HS-27A (cell line): ENCODE data around the gene SERPINC1.
"Not testable (repeated sequence)": the region's sequence is repeated elsewhere in the genome, so short reads cannot be mapped to it uniquely, and the experiment has no call there.

Experiments
- DNase-seq: peaks from one replicate; pipeline ENCODE4 v3.0.0-alpha.2; 2012; ENCODE audit warnings: low read depth, missing footprints

SERPINC1 gene

GRCh38 chr1:173917149-173917548 is at the start of gene SERPINC1:
SERPINC1 (minus strand) TSS chr1:173917327; CDS start chr1:173917259, 68 bp downstream.
- no peak for DNase-seq

- not testable (repeated sequence) for DNase-seq
Observed at GRCh38 chr1:173965896-173966295, 48.8 kb upstream of the SERPINC1 start.

GRCh38 chr1:173963477-173963876 is 46.4 kb upstream of the SERPINC1 start:
- no peak for DNase-seq

DNA sequence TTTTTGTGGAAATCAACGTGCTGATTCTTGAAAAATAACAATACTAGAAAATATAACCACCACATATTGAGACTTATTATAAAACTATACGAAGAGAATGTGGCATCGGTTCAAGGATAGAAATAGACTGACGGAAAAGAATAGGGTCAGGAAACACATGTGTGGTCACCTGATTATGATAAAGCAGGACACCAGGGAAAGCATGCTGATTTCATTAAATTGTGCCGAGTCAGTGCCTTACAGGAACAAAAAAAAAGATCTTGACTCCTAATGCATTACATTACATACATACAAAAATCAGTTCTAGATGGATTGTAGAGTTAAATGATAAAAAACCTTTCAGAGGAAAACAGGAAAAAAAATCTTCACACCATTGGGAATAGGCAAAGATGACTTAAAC is 43.5 kb upstream of the SERPINC1 start:
- DNase-seq, result no peak

GRCh38 chr1:173954179-173954578 is 37.1 kb upstream of the SERPINC1 start:
- DNase-seq, result no peak

DNA sequence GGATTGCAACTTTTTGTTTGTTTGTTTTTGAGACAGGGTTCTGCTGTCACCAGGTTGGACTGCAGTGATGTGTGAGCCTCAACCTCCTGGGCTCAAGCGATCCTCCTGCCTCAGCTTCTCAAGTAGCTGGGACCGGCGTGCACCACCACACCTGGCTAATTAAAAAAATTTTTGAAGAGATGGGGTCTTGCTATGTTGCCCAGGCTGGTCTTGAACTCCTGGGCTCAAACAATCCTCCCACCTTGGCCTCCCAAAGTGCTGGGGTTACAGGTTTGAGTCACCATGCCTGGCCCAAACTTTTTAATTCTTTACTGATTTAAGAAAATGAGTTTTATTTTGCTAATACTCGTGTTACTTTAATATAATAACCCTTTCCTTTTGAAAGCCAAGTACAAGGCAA is 31.5 kb upstream of the SERPINC1 start:
- no peak for DNase-seq

DNA sequence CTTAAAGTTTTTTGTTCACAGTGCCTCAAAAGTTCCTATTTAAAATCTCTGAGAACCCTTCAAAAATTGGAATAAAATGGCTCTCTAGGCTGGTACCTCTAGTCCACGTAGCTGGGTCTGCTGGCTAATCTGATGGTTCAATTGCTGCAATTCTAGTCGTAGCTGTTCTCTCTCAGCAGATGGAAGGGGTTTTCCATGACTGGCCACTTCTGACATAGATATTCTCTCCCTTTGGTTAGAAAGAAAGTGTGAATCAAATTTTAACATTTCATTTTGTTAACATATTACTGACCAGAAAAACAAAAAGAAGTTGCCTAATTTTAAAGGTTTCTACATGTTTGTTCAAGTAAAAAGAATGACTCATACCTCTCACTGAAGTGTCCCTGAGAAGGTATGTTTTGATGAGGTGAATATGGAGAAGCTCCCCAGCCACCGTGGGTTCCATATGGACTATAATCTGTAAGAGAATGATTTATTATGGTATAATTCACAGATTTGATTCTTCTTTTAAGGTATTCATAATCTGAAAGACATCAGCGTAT is 29.3 kb upstream of the SERPINC1 start:
- no peak for DNase-seq

DNA sequence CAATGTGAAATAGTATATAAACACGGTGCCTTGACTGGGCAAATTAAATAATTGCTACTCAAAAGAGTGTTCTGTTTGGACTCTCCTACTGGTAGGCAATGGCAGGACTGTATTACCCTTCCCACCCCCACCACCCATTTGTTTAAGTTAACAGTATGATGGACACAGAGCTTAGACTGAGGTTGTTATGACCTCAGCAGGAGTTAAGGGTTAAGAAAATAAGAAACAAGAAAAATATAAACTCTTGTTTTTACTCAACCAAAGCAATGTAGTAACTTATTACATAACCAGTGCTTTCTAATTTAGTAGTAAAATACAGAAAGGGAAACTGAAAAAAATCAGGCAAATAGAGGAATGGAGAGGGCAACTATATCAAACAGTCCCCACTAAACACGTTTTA is 19.9 kb upstream of the SERPINC1 start:
- DNase-seq, result no peak

- no peak for DNase-seq
Observed at GRCh38 chr1:173934440-173934839, 17.3 kb upstream of the SERPINC1 start.

DNA sequence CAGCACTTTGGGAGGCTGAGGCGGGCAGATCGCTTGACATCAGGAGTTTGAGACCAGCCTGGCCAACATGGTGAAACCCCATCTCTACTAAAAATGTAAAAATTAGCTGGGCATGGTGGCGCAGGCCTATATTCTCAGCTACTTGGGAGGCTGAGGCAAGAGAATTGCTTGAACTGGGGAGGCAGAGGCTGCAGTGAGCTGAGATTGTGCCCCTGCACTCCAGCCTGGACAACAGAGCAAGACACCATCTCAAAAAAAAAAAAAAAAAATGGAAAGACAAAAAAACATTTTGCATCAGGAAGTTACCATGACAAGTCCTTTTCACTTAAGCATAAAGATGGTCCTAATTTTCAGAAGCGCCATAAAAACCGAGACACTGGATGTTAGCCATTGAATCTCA is 13.4 kb upstream of the SERPINC1 start:
- not testable (repeated sequence) for DNase-seq

DNA sequence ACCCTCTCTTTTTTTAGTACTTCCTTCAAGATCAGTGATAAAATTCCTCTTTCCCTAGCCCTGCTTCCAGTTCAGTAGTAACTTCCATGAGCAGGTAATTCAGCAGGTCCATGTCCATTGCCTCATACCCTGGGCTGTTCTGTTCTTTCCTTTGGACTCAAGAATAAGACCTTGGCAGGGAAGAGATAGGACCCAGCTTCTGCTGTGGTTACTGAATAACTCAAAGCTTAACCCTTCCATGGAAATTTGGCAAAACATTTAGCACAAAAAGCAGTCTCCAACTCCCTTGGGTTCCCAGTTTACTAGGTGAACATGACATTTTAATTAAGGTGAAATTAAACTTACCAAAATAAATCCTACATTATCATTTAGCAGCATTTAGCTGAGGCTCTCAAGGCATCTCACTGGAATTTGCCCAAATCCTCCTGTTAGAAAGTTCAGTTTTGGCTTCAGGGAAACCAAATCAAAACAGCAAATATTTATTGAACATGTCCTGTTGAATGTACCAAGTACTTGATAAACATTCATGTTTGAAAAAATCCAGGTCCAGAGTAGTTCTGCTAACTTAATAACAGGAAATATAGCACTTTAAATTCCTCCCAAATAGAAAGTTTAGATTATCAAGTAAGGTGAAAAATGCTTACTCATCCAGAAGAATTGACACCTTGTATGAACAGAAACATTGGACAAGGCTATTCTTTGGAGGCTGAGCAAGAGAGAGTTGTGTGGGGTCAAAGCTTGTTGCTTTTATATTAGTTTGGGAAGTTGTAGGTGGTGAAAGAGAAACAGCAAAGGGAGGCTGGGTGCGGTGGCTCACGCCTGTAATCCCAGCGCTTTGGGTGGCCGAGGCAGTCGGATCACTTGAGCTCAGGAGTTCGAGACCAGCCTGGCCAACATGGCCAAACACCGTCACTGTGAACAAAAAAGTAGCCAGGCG is 8.4 kb upstream of the SERPINC1 start:
- no peak for DNase-seq

- DNase-seq, result no peak
Observed at GRCh38 chr1:173920861-173921260, 3.7 kb upstream of the SERPINC1 start.

DNA sequence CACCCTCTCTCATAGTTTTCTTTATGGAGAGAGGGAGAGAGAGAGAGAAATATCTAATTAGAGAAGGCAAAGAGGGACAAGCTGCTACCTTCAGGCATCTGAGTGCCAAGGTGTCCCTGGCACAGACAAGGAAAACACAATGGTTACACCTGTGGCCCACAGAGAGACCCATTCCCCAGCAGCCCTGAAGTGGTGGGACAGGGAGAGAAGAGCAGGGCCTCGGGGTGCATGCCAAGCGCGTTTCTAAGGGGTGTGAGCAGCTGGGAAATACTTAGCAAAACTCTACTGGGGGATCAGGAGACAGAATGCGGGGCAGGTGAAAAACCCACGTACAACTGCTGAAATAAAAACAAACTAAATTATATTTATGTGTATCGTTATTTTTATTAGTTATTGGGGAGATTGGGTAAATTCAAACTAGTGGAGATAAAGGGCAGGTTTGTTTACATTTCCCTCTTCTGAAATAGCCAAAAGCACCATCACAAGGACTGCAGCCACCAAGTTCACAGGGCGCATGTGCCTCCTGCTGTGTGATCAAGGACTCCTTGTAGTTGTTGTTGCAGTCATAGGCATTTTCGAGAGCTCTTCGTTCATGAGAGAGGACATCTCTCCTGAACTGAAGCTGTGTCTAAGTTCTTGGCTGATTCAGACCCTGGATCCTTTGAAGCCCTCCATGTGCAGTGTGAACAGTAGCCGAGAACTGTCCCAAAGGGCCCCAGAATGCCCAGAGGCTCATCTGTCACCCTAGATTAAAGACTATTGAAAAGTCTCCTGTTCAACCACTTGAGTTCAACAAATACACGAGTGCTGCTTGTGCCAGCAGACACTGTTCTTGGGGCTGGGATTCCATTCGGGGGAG is 737 bp upstream of the SERPINC1 start:
- no peak for DNase-seq

DNA sequence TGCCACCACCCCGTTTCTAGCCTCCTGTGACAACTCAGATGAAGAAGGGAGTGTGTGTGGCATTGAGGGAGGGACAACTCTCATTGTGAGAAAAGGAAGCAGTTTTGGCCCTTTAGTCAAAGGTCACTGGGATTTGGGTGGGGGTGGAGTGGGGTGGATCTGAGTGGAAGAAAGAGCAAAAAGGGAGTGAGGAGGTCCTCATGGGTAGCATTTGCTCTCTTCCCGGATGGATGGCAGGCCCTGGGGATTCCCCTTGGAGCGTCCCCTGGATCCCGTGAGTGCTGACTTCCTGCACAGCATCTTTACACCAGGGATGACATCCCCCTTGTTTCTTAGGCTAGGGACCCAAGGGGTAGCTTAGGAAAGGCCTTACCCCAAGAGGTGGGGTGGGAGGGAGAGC is 460 bp downstream of the SERPINC1 start:
- DNase-seq, result no peak

GRCh38 chr1:173915596-173915995 is 1.5 kb downstream of the SERPINC1 start:
- DNase-seq, result no peak

- no peak for DNase-seq
Observed at GRCh38 chr1:173914366-173914871, 2.7 kb downstream of the SERPINC1 start.

DNA sequence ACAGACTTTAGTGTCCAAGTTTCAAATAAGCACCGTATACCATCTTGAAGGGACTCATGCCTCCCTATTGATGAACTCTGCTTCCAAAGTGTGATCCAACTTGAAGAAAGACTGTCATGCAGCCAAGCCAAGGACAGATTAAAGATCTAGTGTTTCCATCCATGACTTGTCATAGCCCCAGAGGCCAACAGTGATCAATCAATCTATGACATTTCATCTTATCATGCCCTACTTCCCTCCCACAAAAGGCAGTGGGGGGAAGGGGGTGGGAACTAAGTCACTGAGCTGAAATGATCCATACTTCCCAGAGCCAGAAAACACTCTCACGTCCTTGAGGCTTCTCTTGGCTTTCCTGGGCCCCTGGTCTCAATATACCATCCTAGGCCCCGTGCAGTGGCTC is 4.0 kb downstream of the SERPINC1 start:
- DNase-seq, result no peak

GRCh38 chr1:173903827-173904531 is 13.1 kb downstream of the SERPINC1 start:
- no peak for DNase-seq

DNA sequence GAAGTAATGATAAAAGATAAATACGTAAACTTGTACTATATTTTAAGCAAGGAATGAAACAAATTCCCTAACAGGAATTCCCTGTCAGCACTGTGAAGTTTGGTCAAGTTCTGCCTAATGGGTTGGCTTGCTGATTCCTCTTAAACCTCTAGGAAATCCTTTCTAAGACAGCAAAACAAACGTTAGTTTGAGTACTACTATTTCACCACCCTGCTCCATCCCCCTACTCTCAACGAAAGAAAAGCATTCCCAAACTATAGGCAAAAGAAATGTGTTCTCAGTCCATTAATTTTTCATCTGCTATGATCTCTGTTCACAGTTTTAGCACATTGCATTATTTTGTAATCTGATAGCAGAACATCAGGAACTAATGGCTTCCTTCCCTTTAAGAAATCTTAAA is 16.1 kb downstream of the SERPINC1 start:
- no peak for DNase-seq

DNA sequence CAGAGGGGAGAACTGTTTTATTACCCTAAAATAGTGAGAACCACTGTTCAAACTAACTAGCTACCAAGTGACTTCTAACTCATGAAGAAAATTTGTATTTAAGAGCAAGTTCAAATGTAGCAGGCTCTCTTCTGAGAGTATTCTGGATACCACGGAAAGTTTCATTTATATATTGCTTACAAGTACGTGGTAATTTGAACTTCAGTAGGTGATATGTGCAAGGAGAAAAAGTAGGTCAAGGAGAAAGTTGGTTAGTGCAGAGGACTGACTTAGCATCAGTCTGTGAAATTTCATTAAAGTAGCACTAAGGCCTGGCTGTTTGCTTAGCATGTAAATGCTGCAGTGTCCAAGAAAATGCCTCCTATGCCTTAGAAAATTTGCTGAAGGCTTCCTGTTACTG is 16.7 kb downstream of the SERPINC1 start:
- no peak for DNase-seq

DNA sequence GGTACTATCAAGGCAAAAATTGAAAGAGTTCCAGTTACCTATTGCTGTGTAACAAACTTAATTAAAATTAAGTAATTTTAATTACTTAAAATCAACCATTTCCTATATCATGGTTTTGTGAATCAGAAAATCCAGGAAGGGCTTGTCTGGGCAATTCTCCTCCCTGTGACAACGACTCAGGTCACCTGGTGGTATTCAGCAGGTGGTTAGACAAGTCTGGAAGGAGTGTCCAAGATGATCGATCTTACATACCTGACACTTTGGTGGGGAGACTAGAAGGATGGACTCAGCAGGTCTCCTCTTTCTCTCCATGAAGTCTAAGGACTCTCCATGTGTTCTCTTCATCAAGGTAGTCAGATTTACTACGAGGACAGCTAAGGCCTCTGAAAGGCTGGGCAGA is 22.9 kb downstream of the SERPINC1 start:
- DNase-seq, result no peak

DNA sequence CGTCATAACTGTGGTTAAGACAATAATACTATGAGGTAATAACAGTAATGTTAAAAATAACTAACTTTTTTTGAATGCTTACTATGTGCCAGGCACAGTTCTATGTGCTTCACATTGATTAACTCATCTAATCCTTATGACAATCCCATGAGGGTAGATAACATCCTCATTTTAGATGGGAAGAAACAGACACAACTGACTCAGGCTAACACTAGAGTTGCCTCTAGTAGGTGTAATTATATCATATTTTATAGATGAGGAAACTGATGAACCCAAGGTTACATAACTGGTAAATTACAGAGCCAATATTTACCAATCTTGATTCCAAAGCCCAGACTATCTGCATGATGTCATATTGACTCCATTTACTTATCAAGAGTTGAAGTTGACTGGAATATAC is 23.5 kb downstream of the SERPINC1 start:
- DNase-seq, result no peak
